GM12891 (cell line): ENCODE data around the gene ELOVL5.

Experiments
- DNase-seq: peaks from one replicate; pipeline ENCODE4 v3.0.0; 2011; ENCODE audit warnings: low spot score; ENCODE audit not compliant: insufficient read length
- FAIRE-seq: peaks from 2 replicates; lab custom pipeline; 2011; peaks lifted over from hg19 to GRCh38; lab: Jason Lieb, UNC
- PAX5 ChIP-seq: IDR thresholded peaks from 2 replicates; pipeline ENCODE4 v1.6.1; 2011; ENCODE audit warnings: low read length, moderate library complexity, mild to moderate bottlenecking; ENCODE audit not compliant: insufficient read depth, severe bottlenecking
- POLR2A ChIP-seq: IDR thresholded peaks from 2 replicates; pipeline ENCODE4 v1.6.1; 2011; ENCODE audit warnings: low read depth, low read length, control low read depth
- POLR2AphosphoS5 ChIP-seq: IDR thresholded peaks from 2 replicates; pipeline ENCODE4 v1.6.1; 2011; ENCODE audit warnings: low read depth, low read length, control low read depth
- POU2F2 ChIP-seq: IDR thresholded peaks from 2 replicates; pipeline ENCODE4 v1.6.1; 2011; ENCODE audit warnings: low read depth, mild to moderate bottlenecking, control low read depth, low read length, moderate library complexity
- SPI1 ChIP-seq: IDR thresholded peaks from 2 replicates; pipeline ENCODE4 v1.6.1; 2011; ENCODE audit warnings: low read depth, low read length, control low read depth
- TAF1 ChIP-seq: IDR thresholded peaks from 2 replicates; pipeline ENCODE4 v1.6.1; 2011; ENCODE audit warnings: low read depth, low read length, control low read depth

ELOVL5 gene

GRCh38 chr6:53264337-53264736, 84.4 kb downstream of the ELOVL5 start:
- TF ChIP-seq POLR2AphosphoS5, result no peak
- no peak for TF ChIP-seq POU2F2
- TF ChIP-seq PAX5, result no peak
- no peak for TF ChIP-seq SPI1
- no peak for TF ChIP-seq POLR2A
- TF ChIP-seq TAF1, result no peak
- FAIRE-seq (no peak), DNase-seq (no peak)

GRCh38 chr6:53263917-53264316, 84.8 kb downstream of the ELOVL5 start:
- DNase-seq, result no peak
- TF ChIP-seq SPI1 (no peak), POU2F2 (no peak), POLR2A (no peak), POLR2AphosphoS5 (no peak), TAF1 (no peak), PAX5 (no peak)
- no peak for FAIRE-seq

GRCh38 chr6:53259860-53260580, 88.7 kb downstream of the ELOVL5 start:
- TF ChIP-seq POLR2A (no peak), POU2F2 (no peak)
- DNase-seq (no peak), FAIRE-seq (no peak)

DNA sequence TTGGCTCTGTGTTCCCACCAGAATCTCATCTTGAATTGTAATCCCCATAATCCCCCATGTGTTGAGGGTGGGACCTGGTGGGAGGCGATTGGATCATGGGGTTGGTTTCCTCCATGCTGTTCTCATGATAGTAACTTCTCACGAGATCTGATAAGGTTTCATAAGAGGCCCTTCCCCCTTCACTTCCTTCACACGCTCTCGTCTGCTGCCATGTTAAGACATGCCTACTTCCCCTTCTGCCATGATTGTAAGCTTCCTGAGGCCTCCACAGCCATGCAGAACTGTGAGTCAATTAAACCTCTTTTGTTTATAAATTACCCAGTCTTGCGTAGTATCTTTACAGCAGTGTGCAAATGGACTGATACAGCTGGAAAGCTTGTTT, 90.0 kb downstream of the ELOVL5 start:
- DNase-seq (no peak), FAIRE-seq (no peak)
- no peak for TF ChIP-seq TAF1
- TF ChIP-seq POLR2A, result no peak
- TF ChIP-seq SPI1, result no peak

DNA sequence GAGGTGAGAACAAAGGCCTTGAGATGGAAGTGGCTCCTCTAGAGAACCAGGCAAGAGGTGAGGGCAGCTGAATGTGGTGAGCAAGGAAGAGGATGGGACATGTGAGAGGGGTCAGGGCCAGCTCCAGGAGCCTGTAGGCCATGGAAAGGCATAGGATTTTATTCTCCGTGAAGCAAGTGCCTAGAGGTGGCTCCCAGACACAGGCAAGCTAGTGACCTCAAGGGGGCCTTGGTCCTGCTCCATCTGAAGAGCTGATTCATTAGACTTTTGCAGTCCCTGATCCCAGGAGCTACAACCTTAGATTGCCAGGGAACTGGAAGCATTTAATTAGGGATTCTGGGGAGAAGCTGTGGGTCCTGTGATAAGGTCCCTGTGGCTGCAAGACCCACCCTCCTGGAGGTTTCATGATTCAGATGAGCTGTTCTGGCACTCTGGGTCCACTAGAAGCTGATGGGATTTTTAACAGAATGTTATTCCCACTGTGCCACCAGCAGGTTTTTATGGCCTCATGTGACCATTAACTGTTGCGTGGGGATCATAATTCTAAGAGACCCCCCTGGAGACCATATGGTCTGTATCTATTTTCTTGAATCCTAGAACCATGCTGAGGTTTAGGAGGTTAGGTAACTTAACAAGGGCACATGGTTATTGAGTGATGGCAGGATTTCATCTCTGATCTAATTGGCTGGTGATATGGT, 90.5 kb downstream of the ELOVL5 start:
- FAIRE-seq (no peak), DNase-seq (no peak)
- no peak for TF ChIP-seq SPI1

GRCh38 chr6:53257533-53257932, 91.2 kb downstream of the ELOVL5 start:
- FAIRE-seq (no peak), DNase-seq (no peak)
- no peak for TF ChIP-seq POLR2AphosphoS5
- no peak for TF ChIP-seq TAF1
- no peak for TF ChIP-seq SPI1
- TF ChIP-seq POLR2A, result no peak
- TF ChIP-seq POU2F2, result no peak
- no peak for TF ChIP-seq PAX5

DNA sequence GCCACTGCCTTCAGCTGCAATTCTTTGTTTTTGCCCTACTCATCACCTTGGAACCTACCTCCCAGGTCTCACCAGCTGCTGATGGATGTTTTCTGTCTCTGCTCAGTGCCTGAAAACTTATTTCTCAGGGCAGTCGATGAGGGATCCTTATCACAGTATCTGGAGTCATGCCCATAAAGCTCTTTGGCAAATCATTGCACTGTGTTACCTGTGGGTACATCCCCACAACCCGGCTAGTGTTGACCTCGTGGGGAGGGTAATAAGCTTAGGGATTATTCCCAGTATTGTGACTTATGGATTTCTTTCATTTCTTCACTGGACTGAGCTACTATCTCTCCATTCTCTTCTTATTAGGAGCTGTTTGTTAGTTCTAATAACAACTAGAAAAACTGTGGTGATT, 91.7 kb downstream of the ELOVL5 start:
- DNase-seq, result no peak
- no peak for TF ChIP-seq TAF1
- no peak for TF ChIP-seq PAX5
- no peak for TF ChIP-seq POU2F2
- TF ChIP-seq POLR2A, result no peak
- no peak for TF ChIP-seq POLR2AphosphoS5
- no peak for TF ChIP-seq SPI1
- no peak for FAIRE-seq

DNA sequence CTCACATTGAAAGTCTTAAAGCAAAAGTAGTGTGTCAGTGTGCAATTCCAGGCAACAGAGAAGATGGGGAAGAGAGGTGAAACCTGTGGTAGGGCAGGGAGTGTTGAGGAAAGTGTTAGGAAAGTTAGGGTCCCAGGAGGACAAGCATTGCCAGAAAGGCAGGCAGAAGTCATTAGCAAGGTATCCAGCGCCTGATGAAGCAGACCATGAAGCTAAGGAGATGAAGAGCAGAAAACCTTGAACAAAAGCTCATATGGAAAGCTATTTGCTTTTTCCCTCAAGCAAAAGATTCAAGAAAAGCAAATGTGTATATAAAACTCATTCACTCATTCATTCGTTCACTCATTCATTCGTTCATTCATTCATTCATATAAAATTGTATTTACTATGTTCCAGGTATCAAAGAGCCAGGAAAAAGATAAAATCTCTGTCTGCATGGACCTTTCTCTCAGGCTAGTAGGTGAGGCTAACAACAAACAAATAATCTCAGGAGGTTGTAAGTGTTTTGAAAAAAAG, 96.5 kb downstream of the ELOVL5 start:
- DNase-seq (no peak), FAIRE-seq (no peak)
- TF ChIP-seq TAF1, result no peak
- no peak for TF ChIP-seq POLR2AphosphoS5
- TF ChIP-seq SPI1, result no peak
- TF ChIP-seq POLR2A, result no peak
- TF ChIP-seq PAX5, result no peak
- no peak for TF ChIP-seq POU2F2

DNA sequence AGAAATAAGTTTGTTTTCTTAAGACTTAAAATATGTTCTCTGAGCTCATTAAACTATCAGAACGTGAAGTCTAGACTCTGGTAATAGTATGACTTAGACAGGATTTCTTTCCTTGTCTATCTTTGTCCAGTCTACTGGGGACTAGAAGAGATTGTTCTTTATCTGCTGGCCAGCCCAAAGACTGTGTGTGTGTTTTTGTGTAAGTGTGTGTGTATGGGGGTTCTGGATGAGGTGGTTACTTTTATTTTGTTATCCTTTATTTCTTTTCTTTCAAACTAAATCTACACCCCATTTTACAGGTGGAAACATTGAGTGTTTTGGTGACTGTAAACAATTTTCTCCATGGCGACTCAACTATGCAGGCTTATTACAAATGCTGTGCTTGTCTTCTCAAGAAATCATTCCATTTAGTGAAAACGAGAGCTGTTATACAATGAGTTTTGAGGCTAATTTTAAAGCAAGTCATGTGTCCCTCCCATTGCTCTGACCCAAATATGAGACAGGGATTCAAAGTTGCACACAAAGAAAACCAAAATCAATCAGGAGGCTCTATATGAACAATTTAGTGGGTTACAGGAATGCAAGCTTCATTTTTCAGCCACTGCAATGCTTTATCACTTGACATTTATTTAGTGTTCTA, 97.6 kb downstream of the ELOVL5 start:
- FAIRE-seq (no peak), DNase-seq (no peak)
- TF ChIP-seq POLR2AphosphoS5, result no peak
- TF ChIP-seq POU2F2, result no peak
- TF ChIP-seq SPI1, result no peak
- no peak for TF ChIP-seq POLR2A
